T-cell (primary cell): ENCODE results near the gene AZGP1. TPM values are rescaled to one million over a fixed set of nuclear protein-coding genes. Genes with fewer than 3 reads are reported as not detected.
A peak's percentile ranks its signal among the peaks of the same experiment; 100 is the strongest.
"Not testable (repeated sequence)": the region's sequence is repeated elsewhere in the genome, so short reads cannot be mapped to it uniquely, and the experiment has no call there.

ENCODE experiments used
- ATAC-seq, 4 experiments: fragments of 200-7000 bp in 3 of 4; fragments of 150-1000 bp in 1 of 4; cut with Tn5 transposase; replicated peaks in 1 of 4; 1 replicate in 3 of 4; 2 replicates in 1 of 4; pipeline ENCODE4 v1.10.0; 2021; ENCODE audit warnings: moderate library complexity in 3 of 4, mild to moderate bottlenecking in 2 of 4, moderate number of reproducible peaks in 1 of 4
- CTCF ChIA-PET, 2 donors: fragments of 300-600 bp; sonication (Branson Sonifier 250); formaldehyde crosslinking; loops; one replicate each; lab custom pipeline; 2022; ENCODE audit warnings: antibody characterized with exemption in 2 of 2; lab: Charles Lee
- POLR2A ChIA-PET, 2 donors: fragments of 300-600 bp; sonication (Branson Sonifier 250); formaldehyde crosslinking; loops; one replicate each; lab custom pipeline; 2022; ENCODE audit warnings: antibody characterized with exemption in 2 of 2; lab: Charles Lee
- DNase-seq, 35 experiments: peaks; one replicate each; pipeline versions ENCODE4 v3.0.0 to v3.0.0-alpha.2; 2013 to 2023
- H3K27ac ChIP-seq: one replicate; pipeline ENCODE4 v1.5.1; 2013; ENCODE audit warnings: low read length
- H3K27me3 ChIP-seq, 2 experiments: replicated peaks in 1 of 2; 1 replicate in 1 of 2; 2 replicates in 1 of 2; pipeline versions ENCODE4 v1.6.1 to v1.7.0; 2013; ENCODE audit warnings: low read length in 1 of 2, mixed read lengths in 1 of 2; ENCODE audit not compliant: control insufficient read depth in 2 of 2, insufficient read depth in 2 of 2; ENCODE audit errors: extremely low read depth in 1 of 2
- H3K36me3 ChIP-seq, 2 donors: 1 replicate in 1 of 2; 2 replicates in 1 of 2; pipeline versions ENCODE4 v1.6.1 to v1.7.0; 2013; ENCODE audit warnings: low read length in 1 of 2; ENCODE audit not compliant: control insufficient read depth in 2 of 2, insufficient read depth in 1 of 2; ENCODE audit errors: extremely low read depth in 1 of 2
- H3K4me1 ChIP-seq, 2 experiments: 1 replicate in 1 of 2; 2 replicates in 1 of 2; pipeline versions ENCODE4 v1.6.1 to v1.7.0; 2013; ENCODE audit warnings: low read length in 2 of 2, mixed read lengths in 1 of 2; ENCODE audit not compliant: insufficient read depth in 2 of 2, control insufficient read depth in 1 of 2; ENCODE audit errors: extremely low read depth in 1 of 2
- H3K4me3 ChIP-seq, 2 donors: 1 replicate in 1 of 2; 2 replicates in 1 of 2; pipeline versions ENCODE4 v1.5.1 to v1.7.0; 2013; ENCODE audit warnings: mild to moderate bottlenecking in 2 of 2, low read length in 1 of 2, moderate library complexity in 1 of 2; ENCODE audit not compliant: control insufficient read depth in 1 of 2; ENCODE audit errors: extremely low read depth in 1 of 2
- H3K9me3 ChIP-seq: 2 replicates; pipeline ENCODE4 v1.7.0; 2013
- H3K27ac Mint-ChIP-seq, 2 donors: one replicate each; pipeline ENCODE4 v1.8.0; 2020 to 2021; ENCODE audit warnings: mild to moderate bottlenecking in 2 of 2, mixed read lengths in 2 of 2
- H3K27me3 Mint-ChIP-seq, 2 donors: one replicate each; pipeline ENCODE4 v1.8.0; 2021 to 2022; ENCODE audit warnings: mixed read lengths in 2 of 2
- H3K36me3 Mint-ChIP-seq: one replicate; pipeline ENCODE4 v1.8.0; 2021; ENCODE audit warnings: mixed read lengths
- H3K4me1 Mint-ChIP-seq, 3 donors: one replicate each; pipeline ENCODE4 v1.8.0; 2020 to 2022; ENCODE audit warnings: mixed read lengths in 3 of 3, mild to moderate bottlenecking in 1 of 3
- H3K4me3 Mint-ChIP-seq, 3 donors: one replicate each; pipeline ENCODE4 v1.8.0; 2020 to 2022; ENCODE audit warnings: mild to moderate bottlenecking in 3 of 3, mixed read lengths in 3 of 3, moderate library complexity in 3 of 3
- H3K9me3 Mint-ChIP-seq, 3 donors: one replicate each; pipeline ENCODE4 v1.8.0; 2020 to 2022; ENCODE audit warnings: mixed read lengths in 3 of 3
- WGBS: methylation state at CpG from one replicate; pipeline ENCODE4 v1.1.5; 2013; ENCODE audit warnings: missing lambda C conversion rate; ENCODE audit not compliant: insufficient coverage; 5-methylcytosine and 5-hydroxymethylcytosine counted together
- total RNA-seq, 35 experiments: library from RNA in 6 of 35; stranded (reverse) in 6 of 35; fragments of 120-200 nt in 1 of 35; gene quantifications; one replicate each; pipeline versions ENCODE4 v1.2.1 to v1.2.4 and lab custom pipeline; 2013 to 2026

AZGP1 gene
- total RNA-seq, 5 donors from 2014 or later (not counting 1 experiment from before 2014, with no cell fraction given) = 0.56 to 1.3 (median 0.89) TPM; not detected in 2

- 61% methylated on average over 17 of the region's 21 CpGs for WGBS
- H3K27ac ChIP-seq = no peak overlapping the region
These were observed 16.7 kb upstream of the AZGP1 start for GRCh38 chr7:99992330-99993038.

GRCh38 chr7:99991543-99991942 is 15.7 kb upstream of the AZGP1 start:
- H3K27ac Mint-ChIP-seq, H3K27ac ChIP-seq, DNase-seq, H3K36me3 ChIP-seq, ATAC-seq, H3K27me3 Mint-ChIP-seq, H3K4me1 ChIP-seq, H3K4me1 Mint-ChIP-seq, H3K4me3 ChIP-seq, H3K9me3 Mint-ChIP-seq, H3K4me3 Mint-ChIP-seq, H3K9me3 ChIP-seq, H3K36me3 Mint-ChIP-seq, POLR2A ChIA-PET: not testable (repeated sequence)
- CTCF ChIA-PET = interaction anchor here in 1 of 2 donors (0.6 to 3.2 kb wide), 5 partner anchors 24 to 82 kb away, joined by 3 to 19 read pairs (median 3); no protein-coding TSS in a partner anchor
- 67% methylated on average over 5 of the region's 6 CpGs for WGBS
- H3K27me3 ChIP-seq = peaks cover 0 to 20% of the 10 kb centered on the region in 2 experiments

More at GRCh38 chr7:99992330-99993038, 16.7 kb upstream of the AZGP1 start:
- Mint-ChIP-seq H3K4me3 (no peak overlapping the region), H3K4me1 (peaks cover 10 to 13% (median 10%) of the 10 kb centered on the region in 3 donors), H3K27me3 (peaks cover 0 to 3% of the 10 kb centered on the region in 2 donors), H3K36me3 (no peaks in the 10 kb centered on the region), H3K27ac (no peak overlapping the region), H3K9me3 (no peaks in the 10 kb centered on the region)
- ATAC-seq (no peak), DNase-seq (no peak)
- Histone ChIP-seq H3K4me3 (no peak overlapping the region), H3K9me3 (no peaks in the 10 kb centered on the region), H3K36me3 (no peaks in the 10 kb centered on the region), H3K4me1 (peaks cover 7 to 14% of the 10 kb centered on the region in 2 experiments), H3K27me3 (peaks cover 0 to 20% of the 10 kb centered on the region in 2 experiments)
- ChIA-PET POLR2A (no interaction called here), CTCF (interaction anchor here (0.6 to 3.2 kb wide), 4 partner anchors 66 to 128 kb away, joined by 3 to 19 read pairs (median 3); no protein-coding TSS in a partner anchor)

- Mint-ChIP-seq H3K27me3 (peaks cover 0 to 5% of the 10 kb centered on the region in 2 donors), H3K9me3 (no peaks in the 10 kb centered on the region), H3K36me3 (no peaks in the 10 kb centered on the region), H3K4me3 (no peak overlapping the region), H3K27ac (no peak overlapping the region), H3K4me1 (peaks cover 0 to 3% (median 2%) of the 10 kb centered on the region in 3 donors)
- Histone ChIP-seq H3K4me3 (no peak overlapping the region), H3K27me3 (peaks cover 0 to 20% of the 10 kb centered on the region in 2 experiments), H3K9me3 (no peaks in the 10 kb centered on the region), H3K4me1 (peaks cover 0 to 4% of the 10 kb centered on the region in 2 experiments), H3K27ac (no peak overlapping the region), H3K36me3 (no peaks in the 10 kb centered on the region)
- ChIA-PET CTCF (interaction anchor here (0.6 to 3.2 kb wide), 9 partner anchors 13 to 92 kb away, joined by 3 to 19 read pairs (median 4); partner anchors contain the start of gene TRIM4 (in 1 of the 2)), POLR2A (no interaction called here)
- ATAC-seq = peak in 2 of 4 experiments; percentile 5 to 26
- 68% methylated on average over 8 of the region's 14 CpGs for WGBS
- peak in 1 of 35 experiments; percentile 12 for DNase-seq
These were observed 14.6 kb upstream of the AZGP1 start for GRCh38 chr7:99990460-99990852.

GRCh38 chr7:99987846-99988245 is 12.0 kb upstream of the AZGP1 start:
- ATAC-seq (no peak), DNase-seq (no peak)
- Mint-ChIP-seq H3K4me3 (no peak overlapping the region), H3K27me3 (peaks cover 2 to 4% of the 10 kb centered on the region in 2 donors), H3K4me1 (peaks cover 0 to 3% (median 2%) of the 10 kb centered on the region in 3 donors), H3K36me3 (no peaks in the 10 kb centered on the region), H3K27ac (no peak overlapping the region), H3K9me3 (no peaks in the 10 kb centered on the region)
- 69% methylated on average over 4 of the region's 5 CpGs for WGBS
- Histone ChIP-seq H3K27me3 (peaks cover 0 to 22% of the 10 kb centered on the region in 2 experiments), H3K36me3 (no peaks in the 10 kb centered on the region), H3K4me1 (peaks cover 0 to 4% of the 10 kb centered on the region in 2 experiments), H3K4me3 (no peak overlapping the region), H3K27ac (no peak overlapping the region), H3K9me3 (no peaks in the 10 kb centered on the region)
- CTCF ChIA-PET = interaction anchor here (0.6 to 1.3 kb wide), 6 partner anchors 13 to 409 kb away, joined by 3 to 12 read pairs (median 4); partner anchors contain the start of gene TRIM4 (in 1 of the 2)
- POLR2A ChIA-PET = interaction anchor here in 1 of 2 donors (0.7 kb wide), 1 partner anchor 22 kb away, joined by 8 read pairs; no protein-coding TSS in a partner anchor

GRCh38 chr7:99987306-99987705 is 11.5 kb upstream of the AZGP1 start:
- CTCF ChIA-PET = interaction anchor here in 1 of 2 donors (1.3 kb wide), 1 partner anchor 74 kb away, joined by 4 read pairs; no protein-coding TSS in a partner anchor
- H3K9me3 Mint-ChIP-seq, H3K36me3 ChIP-seq, DNase-seq, H3K27me3 Mint-ChIP-seq, H3K9me3 ChIP-seq, ATAC-seq, H3K27ac Mint-ChIP-seq, H3K4me3 ChIP-seq, H3K27ac ChIP-seq, H3K4me3 Mint-ChIP-seq, H3K36me3 Mint-ChIP-seq, H3K4me1 ChIP-seq, POLR2A ChIA-PET, H3K4me1 Mint-ChIP-seq: not testable (repeated sequence)
- 88% methylated on average over 7 of the region's 14 CpGs for whole genome bisulfite sequencing
- peaks cover 0 to 17% of the 10 kb centered on the region in 2 experiments for H3K27me3 ChIP-seq

GRCh38 chr7:99984593-99984992 is 8.8 kb upstream of the AZGP1 start:
- no peak for DNase-seq
- no peak for ATAC-seq
- Mint-ChIP-seq H3K27ac (no peak overlapping the region), H3K4me1 (peaks cover 0 to 11% (median 0%) of the 10 kb centered on the region in 3 donors), H3K9me3 (peaks cover 0 to 5% (median 4%) of the 10 kb centered on the region in 3 donors), H3K4me3 (no peak overlapping the region), H3K36me3 (peaks cover 3% of the 10 kb centered on the region), H3K27me3 (peaks cover 4% of the 10 kb centered on the region in 2 donors)
- Histone ChIP-seq H3K36me3 (no peaks in the 10 kb centered on the region), H3K4me1 (peaks cover 0 to 6% of the 10 kb centered on the region in 2 experiments), H3K4me3 (no peak overlapping the region), H3K27ac (no peak overlapping the region), H3K27me3 (peaks cover 0 to 6% of the 10 kb centered on the region in 2 experiments), H3K9me3 (no peaks in the 10 kb centered on the region)
- POLR2A ChIA-PET = no interaction called here
- CTCF ChIA-PET = no interaction called here
- WGBS = 67% methylated on average over 1 of the region's 2 CpGs
